HEK293 (cell line): ENCODE results near the gene LMOD3.

Experiments used
- CTCF ChIA-PET: fragments of 350-600 bp; formaldehyde crosslinking; extraction: SDS; loops from one replicate; lab custom pipeline; 2021; ENCODE audit warnings: antibody characterized with exemption; lab: Yijun Ruan, JAX
- POLR2A ChIA-PET: fragments of 300-600 bp; formaldehyde crosslinking; extraction: SDS; loops from one replicate; lab custom pipeline; 2020; ENCODE audit warnings: antibody characterized with exemption, inconsistent platforms; lab: Yijun Ruan, JAX
- H3K27ac ChIP-seq: fragments of 200-500 bp; sonication (Bioruptor generic); 2 replicates; pipeline ENCODE4 v1.5.1; 2014; ENCODE audit warnings: low read depth, low read length, control low read depth, inconsistent platforms; ENCODE audit errors: extremely low read depth
- H3K36me3 ChIP-seq, 2 experiments: fragments of 200-500 bp in 1 of 2; sonication (Bioruptor generic) in 1 of 2; 1 replicate in 1 of 2; 2 replicates in 1 of 2; pipeline ENCODE4 v1.5.1; 2014 to 2017; ENCODE audit warnings: inconsistent platforms in 2 of 2, low read length in 2 of 2; ENCODE audit not compliant: control insufficient read depth in 2 of 2, insufficient read depth in 1 of 2
- H3K4me1 ChIP-seq: fragments of 200-500 bp; sonication (Bioruptor generic); 2 replicates; pipeline ENCODE4 v1.5.1; 2014; ENCODE audit warnings: mild to moderate bottlenecking, low read length, inconsistent platforms; ENCODE audit not compliant: control insufficient read depth, insufficient read depth
- H3K4me3 ChIP-seq: 2 replicates; pipeline ENCODE4 v1.5.1; 2011; ENCODE audit warnings: low read depth, mild to moderate bottlenecking, control low read depth, low read length, moderate library complexity
- H3K9me3 ChIP-seq: fragments of 200-500 bp; sonication (Bioruptor generic); 2 replicates; pipeline ENCODE4 v1.5.1; 2014; ENCODE audit warnings: low read depth, low read length, inconsistent platforms; ENCODE audit not compliant: control insufficient read depth, insufficient read depth
- KLF16 ChIP-seq: fragments of 450-650 bp; formaldehyde crosslinking; IDR thresholded peaks from 2 replicates; pipeline ENCODE4 v1.5.1; 2017; ENCODE audit warnings: missing biosample characterization, missing genetic modification characterization
- KLF9 ChIP-seq: fragments of 450-650 bp; formaldehyde crosslinking; IDR thresholded peaks from 2 replicates; pipeline ENCODE4 v1.5.1; 2016; ENCODE audit warnings: missing biosample characterization, missing genetic modification characterization, low read depth
- MYNN ChIP-seq: fragments of 450-650 bp; formaldehyde crosslinking; IDR thresholded peaks from 2 replicates; pipeline ENCODE4 v1.5.1; 2016; ENCODE audit warnings: missing biosample characterization, missing genetic modification characterization, borderline replicate concordance
- PRDM4 ChIP-seq: fragments of 450-650 bp; formaldehyde crosslinking; IDR thresholded peaks from 2 replicates; pipeline ENCODE4 v1.5.1; 2017; ENCODE audit warnings: missing biosample characterization, missing genetic modification characterization
- SCRT1 ChIP-seq: fragments of 450-650 bp; formaldehyde crosslinking; IDR thresholded peaks from 2 replicates; pipeline ENCODE4 v1.5.1; 2016; ENCODE audit warnings: missing biosample characterization, missing genetic modification characterization, borderline replicate concordance
- SCRT2 ChIP-seq: fragments of 450-650 bp; formaldehyde crosslinking; IDR thresholded peaks from 2 replicates; pipeline ENCODE4 v1.5.1; 2016; ENCODE audit warnings: missing biosample characterization, missing genetic modification characterization
- SP7 ChIP-seq: fragments of 450-650 bp; formaldehyde crosslinking; IDR thresholded peaks from 2 replicates; pipeline ENCODE4 v1.5.1; 2016; ENCODE audit warnings: missing biosample characterization, missing genetic modification characterization
- TRIM28 ChIP-seq: IDR thresholded peaks from 2 replicates; pipeline ENCODE4 v1.6.1; 2011; ENCODE audit warnings: low read length, control low read depth, borderline replicate concordance
- YY1 ChIP-seq: fragments of 450-650 bp; formaldehyde crosslinking; IDR thresholded peaks from 2 replicates; pipeline ENCODE4 v1.5.1; 2018; ENCODE audit warnings: missing biosample characterization, missing genetic modification characterization
- ZBTB17 ChIP-seq: fragments of 450-650 bp; formaldehyde crosslinking; IDR thresholded peaks from 2 replicates; pipeline ENCODE4 v1.5.1; 2016; ENCODE audit warnings: missing biosample characterization, missing genetic modification characterization
- ZBTB8A ChIP-seq: fragments of 450-650 bp; formaldehyde crosslinking; IDR thresholded peaks from 2 replicates; pipeline ENCODE4 v1.5.1; 2016; ENCODE audit warnings: missing biosample characterization, missing genetic modification characterization
- ZEB2 ChIP-seq: fragments of 450-650 bp; formaldehyde crosslinking; IDR thresholded peaks from 2 replicates; pipeline ENCODE4 v1.5.1; 2016; ENCODE audit warnings: missing biosample characterization, missing genetic modification characterization
- ZNF138 ChIP-seq: fragments of 450-650 bp; formaldehyde crosslinking; IDR thresholded peaks from 2 replicates; pipeline ENCODE4 v1.5.1; 2016; ENCODE audit warnings: missing biosample characterization, missing genetic modification characterization, borderline replicate concordance
- ZNF140 ChIP-seq: fragments of 450-650 bp; formaldehyde crosslinking; IDR thresholded peaks from 2 replicates; pipeline ENCODE4 v1.5.1; 2016; ENCODE audit warnings: missing biosample characterization, missing genetic modification characterization
- ZNF169 ChIP-seq: fragments of 450-650 bp; formaldehyde crosslinking; IDR thresholded peaks from 2 replicates; pipeline ENCODE4 v1.5.1; 2016; ENCODE audit warnings: missing biosample characterization, missing genetic modification characterization
- ZNF214 ChIP-seq: fragments of 450-650 bp; formaldehyde crosslinking; IDR thresholded peaks from 2 replicates; pipeline ENCODE4 v1.5.1; 2017; ENCODE audit warnings: missing biosample characterization, mild to moderate bottlenecking, missing genetic modification characterization, borderline replicate concordance
- ZNF341 ChIP-seq: fragments of 450-650 bp; formaldehyde crosslinking; IDR thresholded peaks from 2 replicates; pipeline ENCODE4; 2016; ENCODE audit warnings: low read depth, missing biosample characterization, missing genetic modification characterization
- ZNF423 ChIP-seq: fragments of 450-650 bp; formaldehyde crosslinking; IDR thresholded peaks from 2 replicates; pipeline ENCODE4 v1.5.1; 2016; ENCODE audit warnings: missing biosample characterization, missing genetic modification characterization
- ZNF571 ChIP-seq: fragments of 450-650 bp; formaldehyde crosslinking; IDR thresholded peaks from 2 replicates; pipeline ENCODE4 v1.5.0; 2017; ENCODE audit warnings: missing biosample characterization, missing genetic modification characterization
- ZNF623 ChIP-seq: fragments of 450-650 bp; formaldehyde crosslinking; IDR thresholded peaks from 2 replicates; pipeline ENCODE4 v1.5.1; 2016; ENCODE audit warnings: missing biosample characterization, missing genetic modification characterization
- ZNF624 ChIP-seq: fragments of 450-650 bp; formaldehyde crosslinking; IDR thresholded peaks from 2 replicates; pipeline ENCODE4 v1.5.1; 2017; ENCODE audit warnings: missing biosample characterization, missing genetic modification characterization
- ZNF76 ChIP-seq: fragments of 450-650 bp; formaldehyde crosslinking; IDR thresholded peaks from 2 replicates; pipeline ENCODE4; 2016; ENCODE audit warnings: low read depth, missing biosample characterization, missing genetic modification characterization, borderline replicate concordance
- ZNF776 ChIP-seq: fragments of 450-650 bp; formaldehyde crosslinking; IDR thresholded peaks from 2 replicates; pipeline ENCODE4 v1.5.0; 2017; ENCODE audit warnings: missing biosample characterization, missing genetic modification characterization, borderline replicate concordance
- ZXDB ChIP-seq: fragments of 450-650 bp; formaldehyde crosslinking; IDR thresholded peaks from 2 replicates; pipeline ENCODE4 v1.5.1; 2016; ENCODE audit warnings: missing biosample characterization, missing genetic modification characterization
- TF ChIP-seq, protein P1 (sequence below): fragments of 450-650 bp; formaldehyde crosslinking; IDR thresholded peaks from 2 replicates; pipeline ENCODE4 v1.5.1; 2016; ENCODE audit warnings: missing biosample characterization, missing genetic modification characterization
- TF ChIP-seq, protein P2 (sequence below): fragments of 450-650 bp; formaldehyde crosslinking; IDR thresholded peaks from 2 replicates; pipeline ENCODE4 v1.5.1; 2016; ENCODE audit warnings: missing biosample characterization, missing genetic modification characterization, low read depth
- TF ChIP-seq, protein P3 (sequence below): fragments of 450-650 bp; formaldehyde crosslinking; IDR thresholded peaks from 2 replicates; pipeline ENCODE4 v1.5.1; 2016; ENCODE audit warnings: missing biosample characterization, missing genetic modification characterization

The LMOD3 gene

DNA sequence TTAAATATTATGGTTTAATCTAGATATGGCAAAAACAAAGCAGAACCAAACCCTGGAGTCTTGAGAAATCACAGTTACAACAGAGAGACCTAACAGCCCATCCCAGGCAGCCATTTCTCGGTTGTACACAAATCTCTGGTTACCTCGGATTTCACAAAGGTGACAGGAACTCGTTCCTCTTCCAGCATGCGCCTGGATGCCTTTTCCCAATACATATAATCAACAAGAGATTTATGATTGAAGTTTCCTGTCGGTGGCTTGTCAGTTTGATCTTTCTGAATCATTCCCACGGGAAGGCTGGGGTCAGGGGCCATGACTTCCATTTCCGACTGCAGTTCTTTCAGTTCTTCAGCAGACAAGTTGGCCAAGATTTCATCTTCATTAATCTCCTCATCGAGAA, 445 bp downstream of the LMOD3 start (continued):
- TF ChIP-seq, protein P1, sequence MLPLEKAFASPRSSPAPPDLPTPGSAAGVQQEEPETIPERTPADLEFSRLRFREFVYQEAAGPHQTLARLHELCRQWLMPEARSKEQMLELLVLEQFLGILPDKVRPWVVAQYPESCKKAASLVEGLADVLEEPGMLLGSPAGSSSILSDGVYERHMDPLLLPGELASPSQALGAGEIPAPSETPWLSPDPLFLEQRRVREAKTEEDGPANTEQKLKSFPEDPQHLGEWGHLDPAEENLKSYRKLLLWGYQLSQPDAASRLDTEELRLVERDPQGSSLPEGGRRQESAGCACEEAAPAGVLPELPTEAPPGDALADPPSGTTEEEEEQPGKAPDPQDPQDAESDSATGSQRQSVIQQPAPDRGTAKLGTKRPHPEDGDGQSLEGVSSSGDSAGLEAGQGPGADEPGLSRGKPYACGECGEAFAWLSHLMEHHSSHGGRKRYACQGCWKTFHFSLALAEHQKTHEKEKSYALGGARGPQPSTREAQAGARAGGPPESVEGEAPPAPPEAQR (tag by site-specific recombination) = no peak
- TF ChIP-seq ZNF423 (tag by site-specific recombination) = no peak
- no peak for TF ChIP-seq ZNF214 (tag by site-specific recombination)
- no peak for TF ChIP-seq ZNF624 (tag by site-specific recombination)
- no peak for TF ChIP-seq ZXDB (tag by site-specific recombination)

DNA sequence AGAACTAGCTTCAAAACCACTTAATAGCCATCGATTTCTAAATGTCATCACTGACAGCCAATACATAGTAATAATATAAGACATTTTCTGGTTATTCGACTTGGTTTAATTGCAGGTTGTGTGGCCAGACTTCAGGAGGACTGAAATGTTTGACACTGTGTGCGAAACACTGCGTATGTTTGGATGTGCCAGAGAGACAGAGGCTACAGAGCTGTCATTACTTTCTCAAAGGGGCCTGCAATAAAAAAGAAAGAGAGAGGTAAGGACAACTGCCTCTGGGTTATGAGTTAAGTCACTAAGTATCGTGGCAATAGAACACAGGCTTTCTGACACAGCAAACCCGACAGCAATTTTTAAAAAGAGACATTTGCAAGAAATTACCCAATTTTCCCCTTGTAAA, 882 bp downstream of the LMOD3 start:
- Histone ChIP-seq H3K27ac (no peak overlapping the region), H3K4me3 (no peak overlapping the region), H3K9me3 (no peaks in the 10 kb centered on the region), H3K4me1 (no peaks in the 10 kb centered on the region), H3K36me3 (no peaks in the 10 kb centered on the region)
- no peak for TF ChIP-seq MYNN (tag by site-specific recombination)
- TF ChIP-seq, protein P2, sequence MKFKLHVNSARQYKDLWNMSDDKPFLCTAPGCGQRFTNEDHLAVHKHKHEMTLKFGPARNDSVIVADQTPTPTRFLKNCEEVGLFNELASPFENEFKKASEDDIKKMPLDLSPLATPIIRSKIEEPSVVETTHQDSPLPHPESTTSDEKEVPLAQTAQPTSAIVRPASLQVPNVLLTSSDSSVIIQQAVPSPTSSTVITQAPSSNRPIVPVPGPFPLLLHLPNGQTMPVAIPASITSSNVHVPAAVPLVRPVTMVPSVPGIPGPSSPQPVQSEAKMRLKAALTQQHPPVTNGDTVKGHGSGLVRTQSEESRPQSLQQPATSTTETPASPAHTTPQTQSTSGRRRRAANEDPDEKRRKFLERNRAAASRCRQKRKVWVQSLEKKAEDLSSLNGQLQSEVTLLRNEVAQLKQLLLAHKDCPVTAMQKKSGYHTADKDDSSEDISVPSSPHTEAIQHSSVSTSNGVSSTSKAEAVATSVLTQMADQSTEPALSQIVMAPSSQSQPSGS (tag by site-specific recombination) = no peak
- TF ChIP-seq ZNF341 (tag by site-specific recombination) = no peak
- no peak for TF ChIP-seq ZNF776 (tag by site-specific recombination)
- TF ChIP-seq YY1 = no peak
- TF ChIP-seq ZNF169 (tag by site-specific recombination) = no peak
- TF ChIP-seq KLF9 (tag by site-specific recombination) = no peak
- no peak for TF ChIP-seq ZNF140 (tag by site-specific recombination)
- TF ChIP-seq ZNF623 (tag by site-specific recombination) = no peak
- no peak for TF ChIP-seq KLF16 (tag by site-specific recombination)
- no peak for TF ChIP-seq ZBTB8A (tag by site-specific recombination)
- TF ChIP-seq ZNF571 = no peak
- no peak for TF ChIP-seq SP7 (tag by site-specific recombination)
- ChIA-PET CTCF (interaction anchor here (0.6 to 4.1 kb wide), 24 partner anchors 9 to 547 kb away, joined by 3 to 42 read pairs (median 4); partner anchors contain the start of gene ARL6IP5), POLR2A (no interaction called here)

DNA sequence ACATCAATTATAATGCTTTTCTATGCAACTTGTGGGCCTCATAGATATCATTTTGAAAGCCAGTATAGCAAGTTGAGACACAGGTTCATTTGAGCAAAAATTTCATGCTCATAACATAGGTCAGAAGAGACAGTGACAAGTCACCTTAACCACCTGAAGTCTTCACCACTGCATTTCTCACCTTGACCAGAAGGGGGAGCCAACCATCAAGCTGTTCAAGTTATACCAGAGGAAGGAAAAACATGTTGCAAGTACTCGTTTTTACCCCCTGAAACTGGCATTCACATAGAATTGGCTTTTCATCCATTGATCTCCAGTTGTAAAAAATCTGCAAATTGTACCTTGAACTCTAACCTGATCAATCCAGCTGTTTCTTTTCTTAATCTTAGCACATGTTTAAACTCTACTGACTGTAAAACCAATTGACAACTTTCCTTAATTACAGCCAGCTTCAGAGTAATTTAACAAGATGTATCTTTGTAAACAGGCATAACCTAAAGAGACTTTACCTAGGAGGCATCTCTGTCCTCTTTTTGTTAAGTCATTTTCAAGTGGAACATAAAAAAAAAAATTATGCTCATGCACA, 1.4 kb downstream of the LMOD3 start:
- Histone ChIP-seq H3K4me1 (no peaks in the 10 kb centered on the region), H3K27ac (no peak overlapping the region), H3K36me3 (no peaks in the 10 kb centered on the region), H3K4me3 (no peak overlapping the region), H3K9me3 (no peaks in the 10 kb centered on the region)
- ChIA-PET CTCF (interaction anchor here (0.6 to 4.1 kb wide), 30 partner anchors 10 to 547 kb away, joined by 3 to 42 read pairs (median 4); partner anchors contain the start of gene ARL6IP5), POLR2A (no interaction called here)
- 0 out of 2 replicates have a peak, but pooled peaks have one; percentile 13 for TF ChIP-seq PRDM4 (tag by site-specific recombination)
- peak; percentile 29; the same call in 1 of the 2 replicates for TF ChIP-seq ZEB2 (tag by site-specific recombination)
- TF ChIP-seq TRIM28 = peak; percentile 15; the same call in 1 of the 2 replicates
- TF ChIP-seq ZNF138 (tag by site-specific recombination) = no peak
- TF ChIP-seq SCRT1 (tag by site-specific recombination) = peak; percentile 37; the same call in 1 of the 2 replicates
- peak; percentile 61 for TF ChIP-seq SCRT2 (tag by site-specific recombination)
- TF ChIP-seq ZNF623 (tag by site-specific recombination) = no peak
- no peak for TF ChIP-seq ZBTB17 (tag by site-specific recombination)
- no peak for TF ChIP-seq ZNF76 (tag by site-specific recombination)
- TF ChIP-seq, protein P3, sequence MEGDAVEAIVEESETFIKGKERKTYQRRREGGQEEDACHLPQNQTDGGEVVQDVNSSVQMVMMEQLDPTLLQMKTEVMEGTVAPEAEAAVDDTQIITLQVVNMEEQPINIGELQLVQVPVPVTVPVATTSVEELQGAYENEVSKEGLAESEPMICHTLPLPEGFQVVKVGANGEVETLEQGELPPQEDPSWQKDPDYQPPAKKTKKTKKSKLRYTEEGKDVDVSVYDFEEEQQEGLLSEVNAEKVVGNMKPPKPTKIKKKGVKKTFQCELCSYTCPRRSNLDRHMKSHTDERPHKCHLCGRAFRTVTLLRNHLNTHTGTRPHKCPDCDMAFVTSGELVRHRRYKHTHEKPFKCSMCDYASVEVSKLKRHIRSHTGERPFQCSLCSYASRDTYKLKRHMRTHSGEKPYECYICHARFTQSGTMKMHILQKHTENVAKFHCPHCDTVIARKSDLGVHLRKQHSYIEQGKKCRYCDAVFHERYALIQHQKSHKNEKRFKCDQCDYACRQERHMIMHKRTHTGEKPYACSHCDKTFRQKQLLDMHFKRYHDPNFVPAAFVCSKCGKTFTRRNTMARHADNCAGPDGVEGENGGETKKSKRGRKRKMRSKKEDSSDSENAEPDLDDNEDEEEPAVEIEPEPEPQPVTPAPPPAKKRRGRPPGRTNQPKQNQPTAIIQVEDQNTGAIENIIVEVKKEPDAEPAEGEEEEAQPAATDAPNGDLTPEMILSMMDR (tag by site-specific recombination) = peak; percentile 58; the same call in 1 of the 2 replicates
